Keratinocyte (primary cell): ENCODE results near the gene SLC22A3. TPM values are rescaled to one million over a fixed set of nuclear protein-coding genes. Genes with fewer than 3 reads are reported as not detected.

Experiments used
- DNase-seq: peaks from one replicate; pipeline ENCODE4 v3.0.0-alpha.2; 2011; ENCODE audit warnings: low read depth, missing footprints, low spot score
- FAIRE-seq: peaks from 2 replicates; lab custom pipeline; 2011; peaks lifted over from hg19 to GRCh38; lab: Jason Lieb, UNC
- H2AFZ ChIP-seq: 2 replicates; pipeline ENCODE4 v1.6.0; 2012; ENCODE audit warnings: low read length, control low read depth, inconsistent platforms; ENCODE audit not compliant: control insufficient read depth
- H3K27ac ChIP-seq: 2 replicates; pipeline ENCODE4 v1.5.1; 2011; ENCODE audit warnings: low read length; ENCODE audit not compliant: control insufficient read depth, insufficient read depth
- H3K27me3 ChIP-seq: 3 replicates; pipeline ENCODE4 v1.6.0; 2011; ENCODE audit warnings: low read length; ENCODE audit not compliant: control insufficient read depth, insufficient read depth; ENCODE audit errors: extremely low read depth
- H3K36me3 ChIP-seq, 2 experiments: 2 replicates in 1 of 2; 3 replicates in 1 of 2; pipeline ENCODE4 v1.5.1; 2011; ENCODE audit warnings: low read length in 2 of 2, mild to moderate bottlenecking in 1 of 2; ENCODE audit not compliant: control insufficient read depth in 2 of 2, insufficient read depth in 2 of 2; ENCODE audit errors: extremely low read depth in 1 of 2
- H3K4me1 ChIP-seq: 3 replicates; pipeline ENCODE4 v1.5.1; 2011; ENCODE audit warnings: low read length; ENCODE audit not compliant: control insufficient read depth, insufficient read depth; ENCODE audit errors: extremely low read depth
- H3K4me2 ChIP-seq: 3 replicates; pipeline ENCODE4 v1.6.0; 2011; ENCODE audit warnings: low read depth, low read length; ENCODE audit not compliant: control insufficient read depth, insufficient read depth; ENCODE audit errors: extremely low read depth
- H3K4me3 ChIP-seq, 3 experiments: fragments of 200-600 bp in 1 of 3; sonication (generic) in 1 of 3; 2 replicates in 2 of 3; 3 replicates in 1 of 3; pipeline ENCODE4 v1.5.1; 2011 to 2016; ENCODE audit warnings: low read length in 3 of 3, mild to moderate bottlenecking in 3 of 3, control low read depth in 2 of 3, inconsistent platforms in 1 of 3, low read depth in 1 of 3, mixed read lengths in 1 of 3, mixed run types in 1 of 3, moderate library complexity in 1 of 3; ENCODE audit not compliant: control insufficient read depth in 2 of 3, insufficient read depth in 2 of 3; ENCODE audit errors: extremely low read depth in 1 of 3
- H3K79me2 ChIP-seq: 2 replicates; pipeline ENCODE4 v1.6.0; 2012; ENCODE audit warnings: low read length; ENCODE audit not compliant: control insufficient read depth, insufficient read depth
- H3K9ac ChIP-seq: 3 replicates; pipeline ENCODE4 v1.6.0; 2011; ENCODE audit warnings: low read length; ENCODE audit not compliant: control insufficient read depth, insufficient read depth; ENCODE audit errors: extremely low read depth
- H3K9me1 ChIP-seq: 3 replicates; pipeline ENCODE4 v1.6.0; 2011; ENCODE audit warnings: low read length; ENCODE audit not compliant: control insufficient read depth, insufficient read depth; ENCODE audit errors: extremely low read depth
- H3K9me3 ChIP-seq: 2 replicates; pipeline ENCODE4 v1.5.1; 2012; ENCODE audit warnings: low read depth, low read length; ENCODE audit not compliant: control insufficient read depth
- H4K20me1 ChIP-seq: 3 replicates; pipeline ENCODE4 v1.6.0; 2011; ENCODE audit warnings: low read length; ENCODE audit not compliant: control insufficient read depth, insufficient read depth; ENCODE audit errors: extremely low read depth
- CTCF ChIP-seq, 3 experiments: IDR thresholded peaks in 1 of 3; conservative IDR thresholded peaks in 1 of 3; optimal IDR thresholded peaks in 1 of 3; 2 replicates in 2 of 3; 3 replicates in 1 of 3; pipeline versions ENCODE3 to v1.5.1; 2011; ENCODE audit warnings: low read length in 3 of 3, mild to moderate bottlenecking in 3 of 3, moderate library complexity in 2 of 3, control low read depth in 1 of 3, inconsistent platforms in 1 of 3; ENCODE audit not compliant: insufficient read depth in 2 of 3; ENCODE audit errors: extremely low read depth in 1 of 3
- EZH2 ChIP-seq: IDR thresholded peaks from one replicate; pipeline ENCODE4 v1.6.1; 2012; ENCODE audit warnings: inconsistent platforms, mild to moderate bottlenecking, low read length, moderate library complexity
- dilution Hi-C: fragments of 300-500 bp; cut with MboI; formaldehyde crosslinking; loops from one replicate; pipeline ENCODE4 v1.7.0; 2020; ENCODE audit warnings: low sequenced_read_pairs; ENCODE audit not compliant: extremely low pct_ligation_motif_present
- polyA plus RNA-seq, 5 experiments: library from polyadenylated mRNA; depleted of rRNA in 3 of 5; stranded (reverse) in 3 of 5; stranded (forward) in 1 of 5; unstranded in 1 of 5; fragments of >200 nt; gene quantifications; 1 replicate in 1 of 5; 2 replicates in 3 of 5; 3 replicates in 1 of 5; pipeline versions ENCODE4 v1.2.1 to v1.2.3, GENCODE V29; 2011 to 2012; ENCODE audit warnings: missing spikeins in 2 of 5, low read depth in 1 of 5, low replicate concordance in 1 of 5

SLC22A3 gene
- polyA plus RNA-seq, 1 donor (not counting 4 experiments of a cell fraction or from before 2014, with no cell fraction given), result 1.8 TPM

- no peak overlapping the region for H3K27ac ChIP-seq
- TF ChIP-seq EZH2 (no peak), CTCF (optimal IDR thresholded peaks at IDR 0.05 in 1 of 3, IDR thresholded peaks at IDR 0.05 in 1 of 3, conservative IDR thresholded peaks at IDR 0.05 in 1 of 3; ENCODE audit: extremely low read depth in 1 of 3, insufficient read depth in 2 of 3, low read length in 3 of 3) (no peak)
- H3K27me3 ChIP-seq, result no peaks in the 10 kb centered on the region
- H2AFZ ChIP-seq, result no peak overlapping the region
- DNase-seq, result no peak
- no peaks in the 10 kb centered on the region for H3K79me2 ChIP-seq
- no peak for FAIRE-seq
- no peaks in the 10 kb centered on the region for H4K20me1 ChIP-seq
- no peak overlapping the region for H3K9ac ChIP-seq
- H3K9me1 ChIP-seq, result no peaks in the 10 kb centered on the region
- no peaks in the 10 kb centered on the region for H3K36me3 ChIP-seq
- no peak overlapping the region for H3K4me3 ChIP-seq
- dilution Hi-C loops, result no loop called here
- no peaks in the 10 kb centered on the region for H3K9me3 ChIP-seq
- H3K4me1 ChIP-seq, result peaks cover 30% of the 10 kb centered on the region
- no peak overlapping the region for H3K4me2 ChIP-seq
These were observed 73.7 kb downstream of the SLC22A3 start for GRCh38 chr6:160421854-160422253.

- no peaks in the 10 kb centered on the region for H3K27me3 ChIP-seq
- dilution Hi-C loops, result no loop called here
- no peaks in the 10 kb centered on the region for H3K79me2 ChIP-seq
- FAIRE-seq, result peak; percentile 77
- no peak overlapping the region for H3K9ac ChIP-seq
- H3K27ac ChIP-seq, result peak overlapping the region; percentile 57
- peak overlapping the region; percentile 43 for H3K4me2 ChIP-seq
- no peak overlapping the region for H2AFZ ChIP-seq
- TF ChIP-seq EZH2 (no peak), CTCF (optimal IDR thresholded peaks at IDR 0.05 in 1 of 3, IDR thresholded peaks at IDR 0.05 in 1 of 3, conservative IDR thresholded peaks at IDR 0.05 in 1 of 3; ENCODE audit: extremely low read depth in 1 of 3, insufficient read depth in 2 of 3, low read length in 3 of 3) (no peak)
- H4K20me1 ChIP-seq, result no peaks in the 10 kb centered on the region
- no peaks in the 10 kb centered on the region for H3K36me3 ChIP-seq
- no peak overlapping the region for H3K4me3 ChIP-seq
- H3K9me3 ChIP-seq, result no peaks in the 10 kb centered on the region
- H3K4me1 ChIP-seq, result peaks cover 30% of the 10 kb centered on the region
- peak; percentile 55 for DNase-seq
- H3K9me1 ChIP-seq, result no peaks in the 10 kb centered on the region
These were observed 76.1 kb downstream of the SLC22A3 start for GRCh38 chr6:160424256-160424655.
